ENCODE measurements around the gene ALDH18A1. TPM values are rescaled to one million over a fixed set of nuclear protein-coding genes. Genes with fewer than 3 reads are reported as not detected.

ALDH18A1 gene
- total RNA-seq, 1 donor from 2014 or later = 11.1 TPM

DNA sequence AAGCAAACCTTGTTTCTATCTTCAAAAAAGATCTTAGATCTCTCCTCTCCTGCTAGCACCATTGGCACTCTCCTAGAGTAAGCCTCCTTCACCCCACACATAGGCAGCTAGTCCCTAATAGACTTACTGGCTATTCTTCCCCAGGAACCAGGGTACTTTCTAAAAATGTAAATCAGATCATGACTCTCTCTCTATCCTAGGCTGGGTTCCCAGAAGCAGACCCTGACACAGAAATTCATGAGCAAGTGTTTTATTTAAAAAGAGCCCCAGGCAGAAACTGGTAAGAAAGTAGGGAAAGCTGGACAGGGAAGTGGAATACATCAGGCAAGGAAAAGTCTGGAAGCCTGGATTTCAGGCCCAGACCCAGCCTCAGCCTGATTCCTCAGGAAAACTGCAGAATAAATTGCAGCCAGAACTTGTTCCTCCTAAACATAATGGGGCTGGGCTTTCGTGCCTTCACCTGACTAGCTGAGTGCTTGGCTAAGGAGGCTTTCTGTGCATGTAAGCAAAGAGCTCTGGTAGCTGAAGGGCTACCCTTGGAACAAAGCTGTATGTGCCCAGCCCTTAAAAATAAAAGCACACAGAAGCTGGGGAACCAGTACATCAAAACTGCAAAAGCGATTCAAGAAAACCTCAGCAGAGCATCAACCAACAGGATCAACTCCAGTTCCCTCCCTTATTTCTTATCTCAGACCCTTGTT, 76.5 kb downstream of the ALDH18A1 start:
- TF ChIP-seq, protein P1, sequence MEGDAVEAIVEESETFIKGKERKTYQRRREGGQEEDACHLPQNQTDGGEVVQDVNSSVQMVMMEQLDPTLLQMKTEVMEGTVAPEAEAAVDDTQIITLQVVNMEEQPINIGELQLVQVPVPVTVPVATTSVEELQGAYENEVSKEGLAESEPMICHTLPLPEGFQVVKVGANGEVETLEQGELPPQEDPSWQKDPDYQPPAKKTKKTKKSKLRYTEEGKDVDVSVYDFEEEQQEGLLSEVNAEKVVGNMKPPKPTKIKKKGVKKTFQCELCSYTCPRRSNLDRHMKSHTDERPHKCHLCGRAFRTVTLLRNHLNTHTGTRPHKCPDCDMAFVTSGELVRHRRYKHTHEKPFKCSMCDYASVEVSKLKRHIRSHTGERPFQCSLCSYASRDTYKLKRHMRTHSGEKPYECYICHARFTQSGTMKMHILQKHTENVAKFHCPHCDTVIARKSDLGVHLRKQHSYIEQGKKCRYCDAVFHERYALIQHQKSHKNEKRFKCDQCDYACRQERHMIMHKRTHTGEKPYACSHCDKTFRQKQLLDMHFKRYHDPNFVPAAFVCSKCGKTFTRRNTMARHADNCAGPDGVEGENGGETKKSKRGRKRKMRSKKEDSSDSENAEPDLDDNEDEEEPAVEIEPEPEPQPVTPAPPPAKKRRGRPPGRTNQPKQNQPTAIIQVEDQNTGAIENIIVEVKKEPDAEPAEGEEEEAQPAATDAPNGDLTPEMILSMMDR (IDR thresholded peaks at IDR 0.05; ENCODE audit: borderline replicate concordance) = no peak
- no peak for DNase-seq
- no peak overlapping the region for H3K27ac ChIP-seq (replicated peaks)
- no peaks in the 10 kb centered on the region for H3K36me3 ChIP-seq
- no peaks in the 10 kb centered on the region for H3K27me3 ChIP-seq (ENCODE audit: low read depth)
- intact Hi-C loops (cut with micrococcal nuclease) = no loop called here
- H3K4me3 ChIP-seq = no peak overlapping the region
- H3K9me3 ChIP-seq (replicated peaks) = no peaks in the 10 kb centered on the region
- H3K4me1 ChIP-seq = peaks cover 22% of the 10 kb centered on the region

GRCh38 chr10:95579292-95579691, 77.2 kb downstream of the ALDH18A1 start:
- Histone ChIP-seq H3K36me3 (no peaks in the 10 kb centered on the region), H3K27ac (replicated peaks) (no peak overlapping the region), H3K9me3 (replicated peaks) (no peaks in the 10 kb centered on the region), H3K27me3 (ENCODE audit: low read depth) (no peaks in the 10 kb centered on the region), H3K4me1 (peaks cover 29% of the 10 kb centered on the region), H3K4me3 (no peak overlapping the region)
- no peak for DNase-seq
- TF ChIP-seq, protein P1 (IDR thresholded peaks at IDR 0.05; ENCODE audit: borderline replicate concordance) = no peak
- intact Hi-C loops (cut with micrococcal nuclease) = no loop called here

DNA sequence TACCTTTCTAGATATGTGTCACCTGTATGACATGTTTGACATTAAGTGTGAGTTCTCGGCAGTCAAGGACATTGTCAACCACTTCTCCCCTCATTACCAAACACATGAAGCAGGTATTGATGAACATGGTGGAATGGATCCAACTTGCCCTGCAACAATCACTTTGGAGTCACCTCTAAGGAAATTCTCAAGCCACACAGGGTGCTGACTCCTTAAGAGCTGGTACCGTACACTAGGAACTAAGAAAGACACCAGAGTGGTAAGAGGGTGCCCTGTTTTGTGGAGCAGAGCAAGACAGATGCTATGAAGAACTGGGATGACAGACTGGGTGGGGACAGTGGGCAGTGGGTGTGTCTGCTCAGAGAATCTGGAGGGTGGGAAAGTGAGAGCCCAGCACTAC, 77.9 kb downstream of the ALDH18A1 start:
- TF ChIP-seq, protein P1 (IDR thresholded peaks at IDR 0.05; ENCODE audit: borderline replicate concordance) = no peak
- DNase-seq = no peak
- no peak overlapping the region for H3K4me3 ChIP-seq

DNA sequence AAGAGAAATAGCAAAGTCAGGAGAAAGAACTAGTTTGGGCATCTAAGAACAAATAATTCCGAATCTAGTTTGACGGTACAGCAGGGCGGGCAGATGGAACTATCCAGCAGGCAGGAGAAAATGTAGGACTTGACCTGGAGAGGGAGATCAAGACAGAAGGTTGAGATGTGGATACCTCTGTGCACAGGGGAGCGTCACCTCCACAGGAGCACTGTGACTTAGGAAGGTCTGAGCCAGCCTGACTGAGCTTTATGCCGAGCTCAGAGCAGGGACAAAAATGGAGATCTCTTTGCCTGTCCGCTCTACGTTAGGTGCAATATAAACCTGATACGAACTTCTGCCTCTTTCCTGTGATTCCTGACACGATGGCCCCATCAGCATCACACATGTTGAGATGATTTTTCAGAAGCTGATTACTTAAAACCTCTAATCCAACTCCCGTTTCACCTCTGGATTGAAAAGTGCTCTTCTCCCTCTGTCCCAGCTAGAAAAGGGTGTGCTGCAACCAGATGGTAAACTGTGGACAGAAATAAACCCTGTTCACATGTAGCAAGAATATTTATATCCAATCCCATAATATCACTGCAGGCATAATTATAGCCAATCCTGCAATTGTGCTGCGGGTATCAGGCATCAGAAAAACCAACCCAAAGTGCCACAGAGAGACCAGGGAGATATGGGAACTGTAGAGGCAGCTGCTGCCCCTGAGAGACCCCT, 81.7 kb downstream of the ALDH18A1 start:
- H3K36me3 ChIP-seq = no peaks in the 10 kb centered on the region
- no peak for DNase-seq
- no peaks in the 10 kb centered on the region for H3K9me3 ChIP-seq (replicated peaks)
- intact Hi-C loops (cut with micrococcal nuclease) = no loop called here
- peak overlapping the region; percentile 17 for H3K4me3 ChIP-seq
- peaks cover 29% of the 10 kb centered on the region for H3K4me1 ChIP-seq
- TF ChIP-seq, protein P1 (IDR thresholded peaks at IDR 0.05; ENCODE audit: borderline replicate concordance) = no peak
- H3K27ac ChIP-seq (replicated peaks) = peak overlapping the region; percentile 68
- no peaks in the 10 kb centered on the region for H3K27me3 ChIP-seq (ENCODE audit: low read depth)

More for the DNA sequence above, 77.9 kb downstream of the ALDH18A1 start:
- H3K4me1 ChIP-seq = peaks cover 36% of the 10 kb centered on the region
- H3K27me3 ChIP-seq (ENCODE audit: low read depth) = no peaks in the 10 kb centered on the region
- H3K27ac ChIP-seq (replicated peaks) = no peak overlapping the region
- H3K36me3 ChIP-seq = no peaks in the 10 kb centered on the region
- intact Hi-C loops (cut with micrococcal nuclease) = no loop called here
- H3K9me3 ChIP-seq (replicated peaks) = no peaks in the 10 kb centered on the region

DNA sequence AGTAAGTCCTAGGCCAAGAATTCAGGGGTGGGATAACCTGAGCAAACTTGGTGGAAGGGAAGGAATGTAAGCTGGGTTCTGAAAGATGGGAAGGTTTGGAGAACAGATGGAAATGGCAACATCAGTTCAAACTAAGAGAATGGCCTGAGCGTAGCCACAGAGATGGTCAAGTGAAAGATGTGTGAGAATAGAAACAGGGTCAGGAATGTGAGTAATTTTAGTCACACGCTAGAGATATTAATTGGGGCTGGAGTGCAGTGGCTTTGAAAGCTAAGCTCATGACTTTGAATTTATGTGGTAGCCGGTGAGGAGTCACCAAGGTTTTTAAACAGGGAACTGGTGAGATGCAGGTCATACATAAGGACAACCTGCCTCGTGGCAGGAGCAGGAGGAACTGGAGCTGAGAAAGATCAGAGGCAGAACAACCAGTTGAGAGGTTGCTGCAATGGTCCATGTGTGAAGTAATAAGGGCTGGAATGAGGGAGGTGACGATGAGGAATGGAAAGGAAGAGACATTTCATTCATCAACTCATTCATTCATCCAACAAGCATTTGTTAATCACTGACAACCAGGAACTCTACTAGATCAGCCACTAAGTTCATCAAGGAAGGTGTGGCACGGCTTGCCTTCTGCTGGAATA, 82.4 kb downstream of the ALDH18A1 start:
- H3K27ac ChIP-seq (replicated peaks) = peak overlapping the region; percentile 68

More for the DNA sequence above, 82.4 kb downstream of the ALDH18A1 start:
- Histone ChIP-seq H3K27me3 (ENCODE audit: low read depth) (no peaks in the 10 kb centered on the region), H3K4me3 (no peak overlapping the region), H3K4me1 (peaks cover 27% of the 10 kb centered on the region), H3K9me3 (replicated peaks) (no peaks in the 10 kb centered on the region), H3K36me3 (no peaks in the 10 kb centered on the region)
- DNase-seq = no peak
- TF ChIP-seq, protein P1 (IDR thresholded peaks at IDR 0.05; ENCODE audit: borderline replicate concordance) = no peak
- intact Hi-C loops (cut with micrococcal nuclease) = no loop called here

All from left ventricle myocardium inferior (tissue), 1 donor.